ENCODE data around the gene PCBP3. TPM values are rescaled to one million over a fixed set of nuclear protein-coding genes. Genes with fewer than 3 reads are reported as not detected.
"Not testable (repeated sequence)": the region's sequence is repeated elsewhere in the genome, so short reads cannot be mapped to it uniquely, and the experiment has no call there.

PCBP3 gene
- total RNA-seq, 1 donor from 2014 or later, result 11.8 TPM

DNA sequence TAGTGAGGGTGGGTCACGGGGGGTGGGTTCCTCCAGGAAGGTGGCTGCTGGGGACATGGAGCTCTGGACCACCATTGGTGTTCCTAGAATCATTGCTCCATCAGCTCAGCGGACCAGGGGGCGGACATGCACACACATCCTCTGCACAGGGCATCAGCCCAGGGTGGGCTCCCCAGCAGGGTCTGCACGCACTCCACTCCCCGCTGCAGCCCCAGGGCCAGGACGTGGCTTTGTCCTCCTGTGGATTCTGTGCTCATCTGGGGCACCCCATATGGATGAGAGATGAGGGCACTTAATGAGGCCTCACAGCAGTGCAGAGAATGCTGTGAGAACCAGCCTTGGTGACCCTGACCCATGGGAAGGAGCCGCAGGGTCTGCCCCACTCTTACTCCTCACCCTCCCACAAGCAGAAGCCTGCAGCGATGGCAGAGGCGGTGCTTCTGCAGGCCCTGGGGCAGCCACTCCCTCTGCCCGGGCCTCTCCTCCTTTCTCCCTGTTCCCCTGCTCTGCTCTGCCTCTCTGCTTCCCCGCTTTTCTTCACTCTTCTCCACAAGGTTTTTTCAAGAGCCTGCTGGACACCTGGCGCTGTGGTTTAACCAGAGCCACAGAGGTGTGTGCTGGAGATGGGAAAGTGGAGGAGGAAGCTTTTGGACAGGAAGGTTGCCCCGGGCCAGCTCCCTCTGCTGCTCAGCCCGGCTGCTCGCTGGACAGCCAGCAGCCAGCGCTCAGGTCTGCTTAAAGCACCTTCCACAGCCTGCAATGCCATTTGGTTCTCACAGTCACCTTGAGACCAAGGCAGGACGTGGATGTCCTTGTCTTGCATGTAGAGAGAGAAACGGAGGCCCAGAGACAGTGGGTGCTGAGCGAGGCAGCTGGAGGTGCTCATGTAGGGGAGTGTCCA is 26.3 kb upstream of the PCBP3 start:
- DNase-seq (ENCODE audit: low spot score), result peak; percentile 77
- H3K4me3 Mint-ChIP-seq (ENCODE audit: unreplicated experiment), result no peak overlapping the region
- H3K27me3 Mint-ChIP-seq (ENCODE audit: low read depth), result peaks cover 22% of the 10 kb centered on the region
- H3K27ac Mint-ChIP-seq (ENCODE audit: unreplicated experiment), result no peak overlapping the region
- H3K9me3 Mint-ChIP-seq (ENCODE audit: low read depth), result no peaks in the 10 kb centered on the region
- TF ChIP-seq, protein P1, sequence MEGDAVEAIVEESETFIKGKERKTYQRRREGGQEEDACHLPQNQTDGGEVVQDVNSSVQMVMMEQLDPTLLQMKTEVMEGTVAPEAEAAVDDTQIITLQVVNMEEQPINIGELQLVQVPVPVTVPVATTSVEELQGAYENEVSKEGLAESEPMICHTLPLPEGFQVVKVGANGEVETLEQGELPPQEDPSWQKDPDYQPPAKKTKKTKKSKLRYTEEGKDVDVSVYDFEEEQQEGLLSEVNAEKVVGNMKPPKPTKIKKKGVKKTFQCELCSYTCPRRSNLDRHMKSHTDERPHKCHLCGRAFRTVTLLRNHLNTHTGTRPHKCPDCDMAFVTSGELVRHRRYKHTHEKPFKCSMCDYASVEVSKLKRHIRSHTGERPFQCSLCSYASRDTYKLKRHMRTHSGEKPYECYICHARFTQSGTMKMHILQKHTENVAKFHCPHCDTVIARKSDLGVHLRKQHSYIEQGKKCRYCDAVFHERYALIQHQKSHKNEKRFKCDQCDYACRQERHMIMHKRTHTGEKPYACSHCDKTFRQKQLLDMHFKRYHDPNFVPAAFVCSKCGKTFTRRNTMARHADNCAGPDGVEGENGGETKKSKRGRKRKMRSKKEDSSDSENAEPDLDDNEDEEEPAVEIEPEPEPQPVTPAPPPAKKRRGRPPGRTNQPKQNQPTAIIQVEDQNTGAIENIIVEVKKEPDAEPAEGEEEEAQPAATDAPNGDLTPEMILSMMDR (IDR thresholded peaks at IDR 0.05), result no peak
- peaks cover 17% of the 10 kb centered on the region for H3K4me1 Mint-ChIP-seq (ENCODE audit: low read depth)
- no peaks in the 10 kb centered on the region for H3K36me3 Mint-ChIP-seq (ENCODE audit: low read depth)

DNA sequence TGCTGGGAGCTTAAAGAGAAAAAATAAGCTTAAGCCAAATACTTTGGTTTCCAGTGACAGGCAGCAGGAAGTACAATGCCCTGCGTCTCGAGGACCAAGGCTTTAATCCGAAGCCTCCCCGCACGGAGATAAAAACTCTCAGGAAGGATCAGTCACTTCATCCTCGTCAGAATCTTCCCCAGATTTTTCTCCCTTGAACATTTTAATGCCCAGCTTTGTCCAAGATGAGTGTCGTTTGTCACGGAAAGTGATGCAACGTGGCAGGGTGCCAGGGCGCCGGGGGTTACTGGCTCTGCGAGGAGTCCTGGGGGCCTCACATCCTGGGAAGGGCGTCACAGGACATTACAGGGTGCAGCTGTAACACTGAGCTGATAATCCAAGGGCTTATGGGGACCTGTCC is 25.2 kb upstream of the PCBP3 start:
- Mint-ChIP-seq H3K4me3 (ENCODE audit: unreplicated experiment) (peak overlapping the region; percentile 13), H3K36me3 (ENCODE audit: low read depth) (no peaks in the 10 kb centered on the region), H3K4me1 (ENCODE audit: low read depth) (peaks cover 12% of the 10 kb centered on the region), H3K27ac (ENCODE audit: unreplicated experiment) (peak overlapping the region; percentile 61), H3K9me3 (ENCODE audit: low read depth) (no peaks in the 10 kb centered on the region), H3K27me3 (ENCODE audit: low read depth) (peaks cover 25% of the 10 kb centered on the region)
- TF ChIP-seq, protein P1 (IDR thresholded peaks at IDR 0.05), result no peak
- DNase-seq (ENCODE audit: low spot score), result peak; percentile 33

DNA sequence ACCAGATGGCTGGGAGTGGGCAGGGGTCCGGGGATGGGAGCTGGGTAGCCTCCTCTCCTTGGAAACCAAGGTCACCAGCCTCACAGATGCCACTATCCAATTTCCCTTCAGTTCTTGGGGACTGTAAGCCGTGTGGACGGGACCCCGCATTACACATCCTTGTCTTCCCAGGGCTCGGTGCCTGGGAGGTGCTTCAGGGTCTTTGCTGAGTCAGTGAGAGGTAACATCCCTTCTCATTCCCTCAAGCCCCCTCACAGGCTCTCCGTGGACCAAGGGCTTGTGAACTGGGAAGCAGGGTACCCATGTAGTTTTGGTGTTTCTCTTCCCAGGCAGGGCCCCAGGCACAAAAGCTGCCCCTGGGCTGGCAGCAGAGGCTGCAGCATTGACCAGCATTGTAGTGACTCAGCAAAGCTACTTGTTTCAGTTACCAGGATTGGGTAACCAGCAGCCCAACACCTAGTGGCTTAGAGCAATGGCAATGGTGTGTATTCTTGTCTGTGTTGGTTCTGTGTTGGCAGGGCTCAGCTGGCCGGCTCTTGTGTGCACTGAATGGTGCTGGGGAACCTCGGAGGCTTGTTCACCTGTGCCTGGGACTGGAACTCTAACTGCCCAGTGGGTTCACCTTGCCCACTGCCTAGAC is 24.6 kb upstream of the PCBP3 start:
- peaks cover 26% of the 10 kb centered on the region for H3K27me3 Mint-ChIP-seq (ENCODE audit: low read depth)
- no peak overlapping the region for H3K27ac Mint-ChIP-seq (ENCODE audit: unreplicated experiment)
- no peak overlapping the region for H3K4me3 Mint-ChIP-seq (ENCODE audit: unreplicated experiment)
- H3K9me3 Mint-ChIP-seq (ENCODE audit: low read depth), result no peaks in the 10 kb centered on the region
- DNase-seq (ENCODE audit: low spot score), result peak; percentile 48
- H3K4me1 Mint-ChIP-seq (ENCODE audit: low read depth), result peaks cover 6% of the 10 kb centered on the region
- H3K36me3 Mint-ChIP-seq (ENCODE audit: low read depth), result no peaks in the 10 kb centered on the region
- TF ChIP-seq, protein P1 (IDR thresholded peaks at IDR 0.05), result no peak

DNA sequence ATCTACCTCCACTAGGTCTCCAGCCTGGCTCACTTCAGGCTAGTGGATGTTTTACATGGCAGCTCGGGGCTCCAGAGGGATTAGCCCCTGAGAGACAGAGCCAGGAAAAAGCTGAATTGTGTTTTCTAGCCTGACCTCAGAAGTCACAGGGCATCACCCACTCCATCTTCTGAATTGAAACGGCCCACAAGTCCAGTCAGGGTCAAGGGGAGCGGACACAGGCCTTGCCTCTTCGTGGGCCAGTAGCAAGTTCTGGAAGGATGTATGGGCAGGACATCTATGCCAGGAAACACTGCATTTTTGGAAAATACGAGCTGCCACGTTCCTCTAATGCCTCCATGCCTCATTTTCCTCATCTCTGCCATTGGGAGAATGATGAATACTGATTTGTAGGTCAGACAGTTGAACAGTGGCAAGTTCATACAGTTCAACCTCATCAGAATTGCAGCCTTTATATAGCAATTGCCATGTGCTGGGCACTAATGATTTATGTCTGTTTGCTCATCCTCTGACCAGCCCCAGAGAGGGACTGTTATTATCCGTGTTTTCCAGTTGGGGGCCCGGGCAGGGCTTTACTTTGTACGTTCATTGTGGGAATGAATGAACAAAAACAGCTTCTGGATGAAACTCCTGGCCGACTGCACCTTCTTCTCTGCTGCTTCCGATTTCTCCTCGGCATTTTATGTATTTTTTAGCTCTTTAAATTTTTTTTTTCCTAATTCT is 23.2 kb upstream of the PCBP3 start:
- H3K27me3 Mint-ChIP-seq (ENCODE audit: low read depth), result peaks cover 29% of the 10 kb centered on the region
- TF ChIP-seq, protein P1 (IDR thresholded peaks at IDR 0.05), result no peak
- peak; percentile 30 for DNase-seq (ENCODE audit: low spot score)
- H3K4me3 Mint-ChIP-seq (ENCODE audit: unreplicated experiment), result no peak overlapping the region
- no peaks in the 10 kb centered on the region for H3K9me3 Mint-ChIP-seq (ENCODE audit: low read depth)
- no peak overlapping the region for H3K27ac Mint-ChIP-seq (ENCODE audit: unreplicated experiment)
- H3K4me1 Mint-ChIP-seq (ENCODE audit: low read depth), result peaks cover 5% of the 10 kb centered on the region
- H3K36me3 Mint-ChIP-seq (ENCODE audit: low read depth), result no peaks in the 10 kb centered on the region

DNA sequence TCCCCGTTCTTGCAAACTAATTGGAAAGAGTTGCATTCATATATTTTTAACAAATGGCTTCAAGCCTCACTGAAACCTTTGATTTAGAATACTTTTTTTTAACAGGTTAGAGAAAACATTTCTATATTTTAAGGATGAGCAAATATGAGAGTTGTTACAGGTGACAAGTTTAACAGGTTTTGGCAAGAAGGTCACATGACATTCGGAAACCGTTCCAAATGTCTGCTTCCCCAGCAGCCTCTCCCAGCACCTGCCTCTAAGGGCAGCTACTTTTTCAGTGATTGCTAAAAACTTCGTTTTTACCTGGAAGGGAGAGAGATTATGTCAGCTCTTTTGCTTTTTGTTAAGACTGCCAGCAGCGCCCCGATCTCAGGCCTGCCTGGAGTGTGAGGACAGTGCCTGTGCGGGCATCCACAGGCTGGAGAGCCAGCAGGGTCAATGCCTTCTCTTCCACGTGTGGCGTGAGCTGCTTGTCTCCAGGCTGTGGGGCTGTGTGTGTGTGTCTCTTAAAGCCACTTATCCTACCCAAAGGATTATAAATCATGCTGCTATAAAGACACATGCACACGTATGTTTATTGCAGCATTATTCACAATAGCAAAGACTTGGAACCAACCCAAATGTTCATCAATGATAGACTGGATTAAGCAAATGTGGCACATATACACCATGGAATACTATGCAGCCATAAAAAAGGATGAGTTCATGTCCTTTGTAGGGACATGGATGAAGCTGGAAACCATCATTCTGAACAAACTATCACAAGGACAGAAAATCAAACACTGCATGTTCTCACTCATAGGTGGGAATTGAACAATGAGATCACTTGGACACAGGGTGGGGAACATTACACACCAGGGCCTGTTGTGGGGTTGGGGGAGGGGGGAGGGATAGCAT is 21.8 kb upstream of the PCBP3 start:
- H3K36me3 Mint-ChIP-seq (ENCODE audit: low read depth); H3K9me3 Mint-ChIP-seq (ENCODE audit: low read depth); H3K27ac Mint-ChIP-seq (ENCODE audit: unreplicated experiment); H3K4me1 Mint-ChIP-seq (ENCODE audit: low read depth); H3K4me3 Mint-ChIP-seq (ENCODE audit: unreplicated experiment); DNase-seq (ENCODE audit: low spot score): not testable (repeated sequence)
- H3K27me3 Mint-ChIP-seq (ENCODE audit: low read depth), result peaks cover 27% of the 10 kb centered on the region

All from chondrocyte (in vitro differentiated cells).